ENCODE results near the gene MSH5. TPM values are rescaled to one million over a fixed set of nuclear protein-coding genes. Genes with fewer than 3 reads are reported as not detected.

The MSH5 gene
- total and polyA plus RNA-seq, 9 of the 15 experiments (the other 6 are each of a cell fraction or from before 2014, with no cell fraction given) = 12.5 to 104 (median 46.6) TPM

GRCh38 chr6:31737991-31738979 is 1.5 kb upstream of the MSH5 start (continued):
- no peak for TF ChIP-seq CTCFL (IDR thresholded peaks at IDR 0.05; ENCODE audit: borderline replicate concordance, insufficient read depth, low read depth, low read length, poor library complexity, severe bottlenecking)
- no peak for TF ChIP-seq THRA (IDR thresholded peaks at IDR 0.05)
- 0 out of 4 replicates have a peak, but pooled peaks of 1 of the 2 experiments have one; percentile 61 for TF ChIP-seq TRIM24 (IDR thresholded peaks at IDR 0.05)
- TF ChIP-seq TFAP4 (CRISPR knock-in tag; IDR thresholded peaks at IDR 0.05; ENCODE audit: borderline replicate concordance) = no peak
- 0 out of 2 replicates have a peak, but pooled peaks have one; percentile 50 for TF ChIP-seq ZFP1 (CRISPR knock-in tag; IDR thresholded peaks at IDR 0.05)
- TF ChIP-seq SMAD3 (CRISPR knock-in tag; conservative IDR thresholded peaks at IDR 0.05) = peak; percentile 67
- TF ChIP-seq PBX2 (CRISPR knock-in tag; IDR thresholded peaks at IDR 0.05; ENCODE audit: low read depth) = no peak
- TF ChIP-seq PBX2 (tag; conservative IDR thresholded peaks at IDR 0.05; ENCODE audit: low read depth) = peak; percentile 52
- no peak for TF ChIP-seq ZNF23 (CRISPR knock-in tag; IDR thresholded peaks at IDR 0.05)
- peak; percentile 60; the same call in 1 of the 2 replicates for TF ChIP-seq PHF8 (IDR thresholded peaks at IDR 0.05; ENCODE audit: borderline replicate concordance, low read length)
- 0 out of 2 replicates have a peak, but pooled peaks have one; percentile 49 for TF ChIP-seq HMG20A (CRISPR knock-in tag; conservative IDR thresholded peaks at IDR 0.05)
- TF ChIP-seq ZBTB1 (CRISPR knock-in tag; IDR thresholded peaks at IDR 0.05; ENCODE audit: borderline replicate concordance, low read depth) = no peak
- TF ChIP-seq CHD1 (IDR thresholded peaks at IDR 0.05; ENCODE audit: low read length) = no peak
- TF ChIP-seq ZC3H8 (IDR thresholded peaks at IDR 0.05) = no peak; the same call in 1 of the 2 replicates
- peak; percentile 50 for TF ChIP-seq CEBPG (CRISPR knock-in tag; IDR thresholded peaks at IDR 0.05)
- TF ChIP-seq CEBPG (tag; conservative IDR thresholded peaks at IDR 0.05 in 1 of 2, IDR thresholded peaks at IDR 0.05 in 1 of 2) = peak in 1 of 2 experiments; percentile 55; a peak in 2 of 4 replicates
- TF ChIP-seq CBFA2T2 (conservative IDR thresholded peaks at IDR 0.05) = no peak
- TF ChIP-seq NFXL1 (CRISPR knock-in tag; IDR thresholded peaks at IDR 0.05) = no peak
- TF ChIP-seq MIER1 (IDR thresholded peaks at IDR 0.05; ENCODE audit: low read depth) = no peak
